KMS-11 (cell line): ENCODE results near the gene COL18A1.

ENCODE experiments used
- H2AFZ ChIP-seq: fragments of 200-600 bp; sonication (generic); 2 replicates; pipeline ENCODE4 v1.6.1; 2016; ENCODE audit warnings: antibody characterized with exemption, mixed run types, low read depth
- H3K27ac ChIP-seq: fragments of 200-600 bp; sonication (generic); 2 replicates; pipeline ENCODE4 v1.6.1; 2016; ENCODE audit warnings: mild to moderate bottlenecking, mixed run types
- H3K27me3 ChIP-seq: fragments of 200-600 bp; sonication (generic); 2 replicates; pipeline ENCODE4 v1.6.1; 2017; ENCODE audit warnings: mild to moderate bottlenecking, low read depth, mixed run types, moderate library complexity; ENCODE audit not compliant: insufficient read depth
- H3K36me3 ChIP-seq: fragments of 200-600 bp; sonication (generic); 2 replicates; pipeline ENCODE4 v1.6.1; 2017; ENCODE audit warnings: mild to moderate bottlenecking, mixed run types; ENCODE audit not compliant: insufficient read depth
- H3K4me1 ChIP-seq: fragments of 200-600 bp; sonication (generic); 2 replicates; pipeline ENCODE4 v1.6.1; 2016; ENCODE audit warnings: mild to moderate bottlenecking, low read depth, mixed run types; ENCODE audit not compliant: poor library complexity, severe bottlenecking
- H3K4me2 ChIP-seq: fragments of 200-600 bp; sonication (generic); 2 replicates; pipeline ENCODE4 v1.7.0; 2016; ENCODE audit warnings: mild to moderate bottlenecking, mixed run types
- H3K4me3 ChIP-seq: fragments of 200-600 bp; sonication (generic); IDR thresholded peaks from 2 replicates; pipeline ENCODE4 v1.6.1; 2017; ENCODE audit warnings: low read depth, low read length, mixed read lengths; ENCODE audit not compliant: insufficient read depth
- H3K79me2 ChIP-seq: fragments of 200-600 bp; sonication (generic); 2 replicates; pipeline ENCODE4 v1.6.1; 2016; ENCODE audit warnings: low read depth, mixed run types; ENCODE audit not compliant: insufficient read depth
- H3K9ac ChIP-seq: fragments of 200-600 bp; sonication (generic); 2 replicates; pipeline ENCODE4 v1.6.1; 2016; ENCODE audit warnings: mild to moderate bottlenecking, mixed run types
- H4K20me1 ChIP-seq: fragments of 200-600 bp; sonication (generic); 2 replicates; pipeline ENCODE4 v1.6.1; 2016; ENCODE audit warnings: mild to moderate bottlenecking, mixed run types; ENCODE audit not compliant: insufficient read depth
- TF ChIP-seq, protein P1 (sequence below): fragments of 200-600 bp; sonication (generic); conservative IDR thresholded peaks from 2 replicates; pipeline ENCODE4 v1.6.1; 2017; ENCODE audit warnings: low read depth, mild to moderate bottlenecking, antibody characterized with exemption, low read length, moderate library complexity, mixed read lengths

COL18A1 gene

DNA sequence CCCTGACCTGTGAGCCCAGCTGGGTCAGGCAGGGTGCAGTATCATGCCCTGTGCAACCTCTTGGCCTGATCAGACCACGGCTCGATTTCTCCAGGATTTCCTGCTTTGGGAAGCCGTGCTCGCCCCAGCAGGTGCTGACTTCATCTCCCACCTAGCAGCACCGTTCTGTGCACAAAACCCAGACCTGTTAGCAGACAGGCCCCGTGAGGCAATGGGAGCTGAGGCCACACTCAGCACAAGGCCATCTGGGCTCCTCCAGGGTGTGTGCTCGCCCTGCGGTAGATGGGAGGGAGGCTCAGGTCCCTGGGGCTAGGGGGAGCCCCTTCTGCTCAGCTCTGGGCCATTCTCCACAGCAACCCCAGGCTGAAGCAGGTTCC lies 107.6 kb downstream of the COL18A1 start:
- Histone ChIP-seq H4K20me1 (no peaks in the 10 kb centered on the region), H2AFZ (no peak overlapping the region), H3K27me3 (peaks cover 1% of the 10 kb centered on the region; the same call in 1 of the 2 replicates), H3K4me1 (no peaks in the 10 kb centered on the region), H3K36me3 (no peaks in the 10 kb centered on the region; the same call in 1 of the 2 replicates), H3K79me2 (no peaks in the 10 kb centered on the region), H3K4me3 (no peak overlapping the region), H3K27ac (no peak overlapping the region), H3K9ac (no peak overlapping the region), H3K4me2 (no peak overlapping the region)
- TF ChIP-seq, protein P1, sequence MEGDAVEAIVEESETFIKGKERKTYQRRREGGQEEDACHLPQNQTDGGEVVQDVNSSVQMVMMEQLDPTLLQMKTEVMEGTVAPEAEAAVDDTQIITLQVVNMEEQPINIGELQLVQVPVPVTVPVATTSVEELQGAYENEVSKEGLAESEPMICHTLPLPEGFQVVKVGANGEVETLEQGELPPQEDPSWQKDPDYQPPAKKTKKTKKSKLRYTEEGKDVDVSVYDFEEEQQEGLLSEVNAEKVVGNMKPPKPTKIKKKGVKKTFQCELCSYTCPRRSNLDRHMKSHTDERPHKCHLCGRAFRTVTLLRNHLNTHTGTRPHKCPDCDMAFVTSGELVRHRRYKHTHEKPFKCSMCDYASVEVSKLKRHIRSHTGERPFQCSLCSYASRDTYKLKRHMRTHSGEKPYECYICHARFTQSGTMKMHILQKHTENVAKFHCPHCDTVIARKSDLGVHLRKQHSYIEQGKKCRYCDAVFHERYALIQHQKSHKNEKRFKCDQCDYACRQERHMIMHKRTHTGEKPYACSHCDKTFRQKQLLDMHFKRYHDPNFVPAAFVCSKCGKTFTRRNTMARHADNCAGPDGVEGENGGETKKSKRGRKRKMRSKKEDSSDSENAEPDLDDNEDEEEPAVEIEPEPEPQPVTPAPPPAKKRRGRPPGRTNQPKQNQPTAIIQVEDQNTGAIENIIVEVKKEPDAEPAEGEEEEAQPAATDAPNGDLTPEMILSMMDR = no peak

DNA sequence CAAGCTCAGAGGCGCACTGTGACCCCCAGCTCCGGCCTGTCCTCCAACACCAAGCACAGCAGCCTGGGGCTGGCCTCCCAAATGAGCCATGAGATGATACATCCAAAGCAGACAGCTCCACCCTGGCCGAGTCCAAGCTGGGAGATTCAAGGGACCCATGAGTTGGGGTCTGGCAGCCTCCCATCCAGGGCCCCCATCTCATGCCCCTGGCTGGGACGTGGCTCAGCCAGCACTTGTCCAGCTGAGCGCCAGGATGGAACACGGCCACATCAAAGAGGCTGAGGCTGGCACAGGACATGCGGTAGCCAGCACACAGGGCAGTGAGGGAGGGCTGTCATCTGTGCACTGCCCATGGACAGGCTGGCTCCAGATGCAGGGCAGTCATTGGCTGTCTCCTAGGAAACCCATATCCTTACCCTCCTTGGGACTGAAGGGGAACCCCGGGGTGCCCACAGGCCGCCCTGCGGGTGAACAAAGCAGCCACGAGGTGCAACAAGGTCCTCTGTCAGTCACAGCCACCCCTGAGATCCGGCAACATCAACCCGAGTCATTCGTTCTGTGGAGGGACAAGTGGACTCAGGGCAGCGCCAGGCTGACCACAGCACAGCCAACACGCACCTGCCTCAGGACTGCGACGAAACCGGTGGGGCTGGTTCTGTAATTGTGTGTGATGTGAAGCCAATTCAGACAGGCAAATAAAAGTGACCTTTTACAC lies 108.2 kb downstream of the COL18A1 start:
- no peaks in the 10 kb centered on the region for H3K27me3 ChIP-seq
- no peak overlapping the region for H3K4me2 ChIP-seq
- H3K27ac ChIP-seq = no peak overlapping the region
- H3K9ac ChIP-seq = no peak overlapping the region
- peaks cover 4% of the 10 kb centered on the region for H3K4me1 ChIP-seq
- TF ChIP-seq, protein P1 = no peak
- H4K20me1 ChIP-seq = no peaks in the 10 kb centered on the region
- no peaks in the 10 kb centered on the region; the same call in 1 of the 2 replicates for H3K36me3 ChIP-seq
- no peak overlapping the region for H2AFZ ChIP-seq
- no peak overlapping the region for H3K4me3 ChIP-seq
- H3K79me2 ChIP-seq = no peaks in the 10 kb centered on the region

DNA sequence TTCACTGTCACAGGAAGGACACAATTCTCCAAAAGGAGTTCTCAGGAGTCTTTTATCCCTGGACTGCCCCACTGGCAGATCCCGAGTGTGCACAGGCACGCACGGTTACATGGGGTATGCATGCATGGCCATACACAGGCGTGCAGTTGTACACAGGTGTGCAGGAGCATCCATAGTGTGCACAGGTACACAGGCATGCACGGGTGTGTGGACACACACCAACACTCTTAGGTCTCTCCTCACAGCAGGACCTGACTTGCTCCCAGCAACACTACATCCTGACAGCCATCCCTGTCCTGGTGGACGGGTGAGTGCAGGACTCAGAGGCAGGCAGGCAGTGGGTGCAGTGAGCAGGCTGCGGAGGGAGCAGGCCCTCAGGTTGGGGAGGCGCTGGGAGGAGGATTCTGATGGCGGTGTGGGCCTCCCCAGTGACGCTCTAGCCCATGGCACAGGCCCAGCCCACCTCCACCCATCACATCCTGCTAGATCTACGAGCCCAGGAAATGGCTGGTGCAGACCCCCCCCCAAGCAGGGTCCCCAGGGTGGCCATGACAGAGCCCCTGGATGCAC lies 108.9 kb downstream of the COL18A1 start:
- Histone ChIP-seq H3K4me3 (no peak overlapping the region), H3K27ac (no peak overlapping the region), H2AFZ (no peak overlapping the region), H3K79me2 (no peaks in the 10 kb centered on the region), H3K4me1 (peaks cover 8% of the 10 kb centered on the region), H3K27me3 (no peaks in the 10 kb centered on the region), H3K36me3 (no peaks in the 10 kb centered on the region; the same call in 1 of the 2 replicates), H3K4me2 (no peak overlapping the region), H4K20me1 (no peaks in the 10 kb centered on the region), H3K9ac (no peak overlapping the region)
- TF ChIP-seq, protein P1 = no peak

DNA sequence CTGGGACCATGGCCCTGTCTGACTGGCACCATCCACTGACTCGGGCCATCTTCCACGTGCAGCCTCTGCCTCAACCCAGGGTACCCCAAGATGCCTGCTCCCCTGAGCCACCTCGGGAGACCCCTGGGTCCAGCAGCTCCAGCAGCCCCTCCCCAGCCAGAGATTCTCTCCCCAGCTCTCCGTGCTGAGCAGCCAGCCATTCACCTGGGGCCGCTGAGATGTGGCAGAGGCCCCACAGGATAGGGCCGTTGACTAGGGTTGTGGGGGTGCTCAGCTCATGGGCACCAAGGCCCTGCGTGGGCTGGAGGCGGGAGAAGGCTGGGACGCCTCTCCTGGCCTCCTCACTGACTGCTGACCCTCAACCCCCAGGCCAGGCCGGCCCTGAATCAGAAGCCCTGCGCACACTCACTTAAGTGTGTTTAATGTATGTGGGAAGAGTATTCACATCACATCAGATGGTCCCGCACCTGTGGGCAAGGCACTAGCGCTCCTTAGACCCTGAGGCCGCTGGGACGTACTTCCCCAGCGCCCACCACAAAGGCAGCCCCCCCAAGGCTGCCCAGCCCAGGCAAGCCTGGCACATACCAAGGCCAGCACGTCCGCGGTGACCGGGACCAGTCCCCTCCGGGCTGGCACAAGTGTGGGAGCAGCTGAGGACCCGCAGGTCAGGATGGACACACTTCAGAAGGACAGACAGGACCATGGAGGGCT lies 109.5 kb downstream of the COL18A1 start:
- Histone ChIP-seq H3K4me3 (no peak overlapping the region), H3K36me3 (no peaks in the 10 kb centered on the region; the same call in 1 of the 2 replicates), H3K27me3 (no peaks in the 10 kb centered on the region), H3K79me2 (no peaks in the 10 kb centered on the region), H3K27ac (no peak overlapping the region), H3K9ac (no peak overlapping the region), H4K20me1 (no peaks in the 10 kb centered on the region), H3K4me1 (peaks cover 8% of the 10 kb centered on the region), H2AFZ (no peak overlapping the region), H3K4me2 (no peak overlapping the region)
- TF ChIP-seq, protein P1 = no peak
